HG02763 (cell line): Measurements from ENCODE around the gene SMARCC1.

Source experiments
- ATAC-seq: cut with Tn5 transposase; IDR thresholded peaks from one replicate; pipeline ENCODE4 v1.9.1; 2021; ENCODE audit warnings: mild to moderate bottlenecking, moderate library complexity; ENCODE audit not compliant: unreplicated experiment

The SMARCC1 gene

GRCh38 chr3:47565734-47566550, 215.8 kb downstream of the SMARCC1 start:
- no peak for ATAC-seq

DNA sequence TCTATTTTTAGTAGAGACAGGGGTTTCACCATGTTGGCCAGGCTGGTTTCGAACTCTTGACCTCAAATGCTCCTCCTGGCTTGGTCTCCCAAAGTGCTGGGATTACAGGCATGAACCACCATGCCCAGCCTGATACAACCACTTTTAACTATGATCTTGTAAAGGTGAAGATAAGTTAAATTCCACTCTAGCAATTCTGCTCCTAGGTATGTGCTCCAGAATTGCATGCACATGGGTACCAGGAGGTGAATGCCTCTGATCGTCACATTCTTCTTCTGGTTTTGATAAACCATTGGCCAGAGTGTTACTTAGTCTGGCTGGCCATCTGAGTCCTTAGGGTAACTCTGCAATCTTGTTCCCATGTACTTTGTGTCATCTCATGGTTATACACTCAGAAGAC, 225.3 kb downstream of the SMARCC1 start:
- ATAC-seq: no peak

- no peak for ATAC-seq
Measured at GRCh38 chr3:47554335-47554734, 227.4 kb downstream of the SMARCC1 start.

DNA sequence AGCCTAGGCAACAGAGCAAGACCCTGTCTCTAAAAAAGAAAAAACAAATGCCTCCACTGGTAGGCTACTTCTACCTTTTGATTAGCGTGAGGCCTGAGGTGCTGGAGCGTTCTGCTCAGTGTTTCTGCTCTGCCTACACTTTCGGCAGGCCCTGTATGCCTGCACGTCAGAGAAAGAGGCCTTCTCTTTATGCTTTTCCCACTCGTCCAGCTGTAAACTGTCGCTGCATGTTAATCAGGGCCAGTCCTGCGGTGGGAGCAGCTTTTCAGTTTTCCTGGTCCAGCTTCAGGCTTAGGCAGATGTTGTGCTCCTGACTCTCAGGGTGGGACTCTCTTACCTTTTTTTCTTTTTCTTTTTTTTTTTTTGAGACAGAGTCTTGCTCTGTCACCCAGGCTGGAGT, 228.3 kb downstream of the SMARCC1 start:
- ATAC-seq: no peak

- no peak for ATAC-seq
Measured at GRCh38 chr3:47542471-47543173, 239.1 kb downstream of the SMARCC1 start.

- no peak for ATAC-seq
Measured at GRCh38 chr3:47541583-47542108, 240.0 kb downstream of the SMARCC1 start.

- no peak for ATAC-seq
Measured at GRCh38 chr3:47540281-47540680, 241.4 kb downstream of the SMARCC1 start.

DNA sequence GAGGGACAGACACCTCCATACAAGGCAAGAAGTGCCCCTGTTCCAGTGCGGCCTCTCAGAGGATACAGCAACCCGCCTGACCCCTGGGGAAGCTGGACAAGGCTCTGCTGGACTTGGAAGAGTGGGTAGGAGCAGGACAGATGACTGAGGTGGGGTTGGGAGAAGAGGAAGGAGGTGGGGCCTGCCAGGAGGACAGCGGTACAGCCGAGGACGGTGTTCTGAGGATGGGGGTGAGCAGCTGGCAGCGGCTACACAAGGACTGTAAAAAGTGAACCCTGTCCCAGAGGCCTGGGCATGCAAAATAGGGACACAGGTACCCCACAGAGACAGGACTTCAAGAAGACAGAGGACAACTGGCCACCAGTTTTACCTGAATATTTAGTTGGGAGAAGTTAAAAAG, 244.7 kb downstream of the SMARCC1 start:
- no peak for ATAC-seq

- no peak for ATAC-seq
Measured at GRCh38 chr3:47536221-47536891, 245.3 kb downstream of the SMARCC1 start.
